Neural crest cell (in vitro differentiated cells): Measurements from ENCODE around the gene IER3. TPM values are rescaled to one million over a fixed set of nuclear protein-coding genes. Genes with fewer than 3 reads are reported as not detected.

ENCODE experiments used
- DNase-seq: peaks from one replicate; pipeline ENCODE4 v3.0.0; 2021; ENCODE audit warnings: low read depth, mixed read lengths, low spot score
- H3K27ac Mint-ChIP-seq: one replicate; pipeline ENCODE4 v1.8.0; 2021; ENCODE audit warnings: mild to moderate bottlenecking, mixed read lengths; ENCODE audit not compliant: unreplicated experiment
- H3K27me3 Mint-ChIP-seq: 2 replicates; pipeline ENCODE4 v1.8.0; 2021; ENCODE audit warnings: low read depth, mild to moderate bottlenecking, mixed read lengths
- H3K36me3 Mint-ChIP-seq: 2 replicates; pipeline ENCODE4 v1.8.0; 2021; ENCODE audit warnings: low read depth, mild to moderate bottlenecking, mixed read lengths
- H3K4me1 Mint-ChIP-seq: 2 replicates; pipeline ENCODE4 v1.8.0; 2021; ENCODE audit warnings: mixed read lengths
- H3K4me3 Mint-ChIP-seq: one replicate; pipeline ENCODE4 v1.8.0; 2021; ENCODE audit warnings: mild to moderate bottlenecking, mixed read lengths
- H3K9me3 Mint-ChIP-seq: 2 replicates; pipeline ENCODE4 v1.8.0; 2021; ENCODE audit warnings: mixed read lengths
- total RNA-seq: library from RNA; stranded (reverse); gene quantifications from 2 replicates; pipeline ENCODE4 v1.2.1, GENCODE V29; 2021
- TF ChIP-seq, protein P1 (sequence below): fragments of 200-600 bp; sonication (generic); conservative IDR thresholded peaks from 2 replicates; pipeline ENCODE4 v1.5.0; 2021; ENCODE audit warnings: antibody characterized with exemption, mild to moderate bottlenecking

IER3 gene
- total RNA-seq, 1 donor from 2014 or later = 6.3 TPM

DNA sequence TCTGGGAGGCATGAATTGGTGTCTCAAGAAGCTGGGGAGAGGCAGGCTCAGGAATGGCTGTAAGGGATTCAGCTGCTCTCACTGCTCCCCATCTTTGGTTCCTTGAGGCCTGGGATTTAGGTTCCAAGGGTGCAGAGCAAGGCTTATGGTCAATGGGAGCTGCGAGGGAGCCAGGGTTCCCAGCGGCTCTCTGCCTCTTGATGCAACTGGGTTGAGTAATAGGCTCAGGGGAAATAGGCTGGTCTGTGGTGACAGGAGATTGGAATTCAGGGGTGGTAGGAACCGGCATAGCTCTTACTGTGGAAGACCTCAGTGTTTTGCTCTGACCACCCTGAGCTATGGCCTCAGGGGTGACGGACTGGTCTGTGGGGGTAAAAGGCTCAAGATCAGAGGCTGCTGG lies 40.5 kb downstream of the IER3 start:
- no peak overlapping the region for H3K27ac Mint-ChIP-seq
- TF ChIP-seq, protein P1, sequence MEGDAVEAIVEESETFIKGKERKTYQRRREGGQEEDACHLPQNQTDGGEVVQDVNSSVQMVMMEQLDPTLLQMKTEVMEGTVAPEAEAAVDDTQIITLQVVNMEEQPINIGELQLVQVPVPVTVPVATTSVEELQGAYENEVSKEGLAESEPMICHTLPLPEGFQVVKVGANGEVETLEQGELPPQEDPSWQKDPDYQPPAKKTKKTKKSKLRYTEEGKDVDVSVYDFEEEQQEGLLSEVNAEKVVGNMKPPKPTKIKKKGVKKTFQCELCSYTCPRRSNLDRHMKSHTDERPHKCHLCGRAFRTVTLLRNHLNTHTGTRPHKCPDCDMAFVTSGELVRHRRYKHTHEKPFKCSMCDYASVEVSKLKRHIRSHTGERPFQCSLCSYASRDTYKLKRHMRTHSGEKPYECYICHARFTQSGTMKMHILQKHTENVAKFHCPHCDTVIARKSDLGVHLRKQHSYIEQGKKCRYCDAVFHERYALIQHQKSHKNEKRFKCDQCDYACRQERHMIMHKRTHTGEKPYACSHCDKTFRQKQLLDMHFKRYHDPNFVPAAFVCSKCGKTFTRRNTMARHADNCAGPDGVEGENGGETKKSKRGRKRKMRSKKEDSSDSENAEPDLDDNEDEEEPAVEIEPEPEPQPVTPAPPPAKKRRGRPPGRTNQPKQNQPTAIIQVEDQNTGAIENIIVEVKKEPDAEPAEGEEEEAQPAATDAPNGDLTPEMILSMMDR = no peak
- no peak overlapping the region for H3K4me3 Mint-ChIP-seq
- H3K9me3 Mint-ChIP-seq = no peaks in the 10 kb centered on the region
- H3K27me3 Mint-ChIP-seq = no peaks in the 10 kb centered on the region
- no peak for DNase-seq
- H3K36me3 Mint-ChIP-seq = peaks cover 44% of the 10 kb centered on the region
- H3K4me1 Mint-ChIP-seq = no peaks in the 10 kb centered on the region

DNA sequence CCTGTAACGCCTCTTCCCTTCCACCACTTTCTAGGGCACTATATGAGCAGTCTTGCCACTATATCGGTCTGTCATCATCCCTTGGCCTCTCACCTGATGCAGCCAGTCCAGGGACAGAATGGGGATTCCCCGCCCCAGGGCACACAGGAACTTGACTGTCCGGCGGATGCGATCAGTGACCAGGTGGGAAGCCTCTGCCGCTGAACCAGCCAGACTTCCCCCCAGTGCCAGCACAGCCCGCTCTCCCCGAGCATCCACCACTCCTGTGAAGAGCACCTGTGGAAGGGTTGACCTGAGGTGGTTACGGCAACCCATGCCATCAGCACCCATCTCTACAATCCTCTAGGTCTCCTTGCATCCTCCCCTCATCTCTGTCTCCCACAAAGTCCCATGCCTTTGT lies 41.3 kb downstream of the IER3 start:
- Mint-ChIP-seq H3K27me3 (no peaks in the 10 kb centered on the region), H3K9me3 (no peaks in the 10 kb centered on the region), H3K36me3 (peaks cover 43% of the 10 kb centered on the region), H3K4me1 (no peaks in the 10 kb centered on the region), H3K27ac (no peak overlapping the region), H3K4me3 (no peak overlapping the region)
- DNase-seq = no peak
- TF ChIP-seq, protein P1 = no peak

DNA sequence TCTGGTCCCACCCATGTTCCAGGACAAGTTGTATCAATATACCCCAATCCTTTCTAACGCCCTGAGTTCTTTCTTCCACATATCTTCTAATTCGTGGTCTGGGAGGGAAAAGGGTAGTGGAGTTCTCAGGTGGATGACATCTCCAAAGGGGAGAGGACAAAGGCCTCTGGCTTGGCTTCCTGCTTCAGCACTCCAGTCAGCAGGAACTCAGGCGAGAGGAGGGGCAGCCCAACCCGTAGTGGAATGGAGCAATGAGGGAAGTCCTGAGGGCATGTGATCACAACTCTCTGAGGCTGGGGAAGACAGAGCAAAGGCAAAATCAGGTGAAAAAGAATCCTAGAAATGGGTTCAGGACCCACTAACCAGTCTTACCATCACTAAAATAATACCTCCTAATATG lies 44.0 kb downstream of the IER3 start:
- no peak overlapping the region for H3K4me3 Mint-ChIP-seq
- TF ChIP-seq, protein P1 = no peak
- peak overlapping the region; percentile 71 for H3K27ac Mint-ChIP-seq
- no peak for DNase-seq
- no peaks in the 10 kb centered on the region for H3K27me3 Mint-ChIP-seq
- H3K4me1 Mint-ChIP-seq = no peaks in the 10 kb centered on the region
- H3K9me3 Mint-ChIP-seq = no peaks in the 10 kb centered on the region
- peaks cover 29% of the 10 kb centered on the region for H3K36me3 Mint-ChIP-seq

DNA sequence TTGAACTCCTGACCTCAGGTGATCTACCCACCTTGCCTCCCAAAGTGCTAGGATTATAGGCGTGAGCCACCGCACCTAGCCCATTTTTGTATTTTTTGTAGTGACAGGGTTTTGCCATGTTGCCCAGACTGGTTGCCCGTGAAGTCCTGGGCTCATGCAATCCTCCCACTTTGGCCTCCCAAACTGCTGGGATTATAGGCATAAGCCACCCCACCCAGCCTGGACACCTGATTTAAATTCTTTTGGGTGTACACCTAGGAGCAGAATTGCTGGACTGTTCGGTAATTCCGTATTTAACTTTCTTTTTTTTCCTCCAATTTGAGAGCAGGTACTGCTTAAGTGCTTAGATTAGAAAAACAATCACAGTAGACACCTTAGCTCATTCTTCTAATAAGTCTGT lies 47.9 kb downstream of the IER3 start:
- DNase-seq = no peak

More for the DNA sequence above, 47.9 kb downstream of the IER3 start:
- H3K36me3 Mint-ChIP-seq = peaks cover 3% of the 10 kb centered on the region
- peaks cover 2% of the 10 kb centered on the region for H3K9me3 Mint-ChIP-seq
- H3K27ac Mint-ChIP-seq = no peak overlapping the region
- no peak overlapping the region for H3K4me3 Mint-ChIP-seq
- no peaks in the 10 kb centered on the region for H3K27me3 Mint-ChIP-seq
- peaks cover 8% of the 10 kb centered on the region for H3K4me1 Mint-ChIP-seq
- TF ChIP-seq, protein P1 = no peak

Other genes with a start within 250 kb of the IER3 start
- gene GNL1, start 188.1 kb downstream of the IER3 start, total RNA-seq = 71.0 and 71.6 TPM in 2 replicates
- gene PRR3, start 187.3 kb downstream of the IER3 start, total RNA-seq = 41.4 and 41.5 TPM in 2 replicates
- 93.7 and 98.2 TPM in 2 replicates for gene ABCF1, start 173.1 kb downstream of the IER3 start, total RNA-seq
- gene PPP1R10, start 127.3 kb downstream of the IER3 start, total RNA-seq = 138 and 145 TPM in 2 replicates
- gene MRPS18B, start 126.7 kb downstream of the IER3 start, total RNA-seq = 36.7 and 39.3 TPM in 2 replicates
- gene ATAT1, start 117.7 kb downstream of the IER3 start, total RNA-seq = 58.2 and 62.3 TPM in 2 replicates
- gene C6orf136, start 97.4 kb downstream of the IER3 start, total RNA-seq = 15.4 and 17.4 TPM in 2 replicates
- gene DHX16, start 71.5 kb downstream of the IER3 start, total RNA-seq = 30.3 and 31.3 TPM in 2 replicates
- gene PPP1R18, start 57.9 kb downstream of the IER3 start, total RNA-seq = 71.0 and 71.1 TPM in 2 replicates
- 66.5 and 69.2 TPM in 2 replicates for gene NRM, start 53.6 kb downstream of the IER3 start, total RNA-seq
- gene MDC1, start 27.3 kb downstream of the IER3 start, total RNA-seq = 104 and 107 TPM in 2 replicates
- gene TUBB, start 24.2 kb downstream of the IER3 start, total RNA-seq = 1,986 and 2,086 TPM in 2 replicates
- gene FLOT1, start 1.9 kb downstream of the IER3 start, total RNA-seq = 100 and 106 TPM in 2 replicates
- 160 and 178 TPM in 2 replicates for gene DDR1, start 140.0 kb upstream of the IER3 start, total RNA-seq
- gene GTF2H4, start 163.7 kb upstream of the IER3 start, total RNA-seq = 72.6 and 78.5 TPM in 2 replicates
- 61.3 and 68.2 TPM in 2 replicates for gene VARS2, start 169.7 kb upstream of the IER3 start, total RNA-seq
- not detected in 2 replicates for gene SFTA2, start 187.6 kb upstream of the IER3 start, total RNA-seq
- gene MUCL3, start 196.4 kb upstream of the IER3 start, total RNA-seq = not detected in 2 replicates
- not detected in 2 replicates for gene MUC21, start 239.2 kb upstream of the IER3 start, total RNA-seq